Measurements from ENCODE around the gene SLC7A6. TPM values are rescaled to one million over a fixed set of nuclear protein-coding genes. Genes with fewer than 3 reads are reported as not detected.

The SLC7A6 gene
- polyA plus RNA-seq, 1 donor, result 8.3 TPM

- DNase-seq, result no peak
Measured at GRCh38 chr16:68235108-68235886, 29.0 kb upstream of the SLC7A6 start.

- DNase-seq, result no peak
Measured at GRCh38 chr16:68235887-68236136, 28.5 kb upstream of the SLC7A6 start, which contains the start of gene ESRP2. Gene ESRP2 (minus strand): TSS chr16:68236127. CDS start chr16:68236045, 82 bp downstream.

DNA sequence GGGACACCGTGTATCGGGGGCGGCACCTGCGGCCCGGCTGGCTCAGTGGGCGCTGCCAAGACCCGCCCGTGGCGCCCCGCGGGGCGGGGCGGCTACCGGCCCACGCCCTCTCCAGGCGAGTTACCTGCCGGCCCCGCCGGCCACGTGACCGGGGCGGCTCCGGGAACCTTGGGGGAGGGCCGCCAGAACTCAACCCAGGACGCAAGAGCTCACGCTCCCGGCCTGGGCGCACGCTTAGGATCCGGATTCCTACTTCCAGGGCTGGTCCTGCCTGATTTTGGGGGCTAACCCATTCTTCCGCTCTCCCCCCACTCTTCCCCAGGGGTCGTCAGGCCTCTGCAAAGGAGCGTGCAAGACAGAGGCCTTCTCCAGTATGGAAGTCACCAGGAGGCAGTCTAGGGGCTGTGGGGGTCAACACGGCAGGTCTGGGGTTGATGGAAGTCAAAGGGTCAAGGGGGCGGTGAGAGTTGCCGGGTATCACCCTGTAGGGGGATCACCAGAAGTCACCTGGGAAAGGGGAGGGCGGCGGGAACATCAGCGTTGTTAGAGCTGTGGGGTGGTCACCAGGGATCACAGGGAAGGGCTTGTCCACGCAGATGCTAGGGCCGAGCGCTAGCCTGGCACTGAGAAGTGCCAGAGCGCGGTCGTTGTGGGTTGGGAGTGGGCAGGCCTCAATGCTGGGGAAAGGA is 28.0 kb upstream of the SLC7A6 start:
- no peak for DNase-seq

GRCh38 chr16:68236826-68237242 is 27.5 kb upstream of the SLC7A6 start:
- no peak for DNase-seq

DNA sequence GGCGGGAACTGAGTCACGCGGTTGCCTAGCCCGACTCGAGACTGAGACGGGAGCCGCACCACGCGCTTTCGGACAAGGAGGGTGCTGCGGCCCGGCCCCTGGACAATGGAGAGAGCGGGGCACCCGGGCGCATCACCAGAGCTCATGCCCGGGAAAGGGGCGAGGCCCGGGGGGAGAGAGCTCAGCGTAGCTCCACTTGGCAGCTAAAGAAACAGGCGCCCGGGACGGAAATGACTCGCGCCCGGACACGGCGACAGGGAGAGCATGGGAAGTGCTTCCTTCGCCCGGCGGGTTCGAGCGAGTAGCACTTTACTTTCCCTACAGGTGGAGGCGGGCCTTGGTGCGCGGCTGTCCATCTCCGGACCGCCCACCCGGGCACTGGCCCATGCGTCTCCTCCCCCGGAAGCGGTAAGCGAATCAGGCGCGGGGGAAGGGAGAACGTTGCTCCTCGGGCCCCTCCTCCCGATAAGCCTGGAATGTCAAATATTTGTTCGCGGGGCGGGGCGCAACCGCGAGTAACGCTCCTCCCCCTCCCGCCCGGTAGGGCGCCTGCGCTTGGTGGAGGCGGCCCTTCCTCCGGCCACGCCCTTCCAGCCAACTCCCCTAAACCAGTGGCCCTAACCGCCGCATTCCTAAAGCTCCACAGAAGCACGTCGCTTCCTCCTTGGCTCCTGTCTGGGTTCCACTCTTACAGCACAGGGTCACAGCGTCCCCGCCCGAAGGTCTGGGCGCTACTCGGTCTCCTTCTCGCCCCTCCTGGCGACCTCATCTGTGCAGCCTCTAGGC is 26.9 kb upstream of the SLC7A6 start:
- DNase-seq, result peak; percentile 95

GRCh38 chr16:68238029-68238345 is 26.3 kb upstream of the SLC7A6 start:
- DNase-seq, result no peak

DNA sequence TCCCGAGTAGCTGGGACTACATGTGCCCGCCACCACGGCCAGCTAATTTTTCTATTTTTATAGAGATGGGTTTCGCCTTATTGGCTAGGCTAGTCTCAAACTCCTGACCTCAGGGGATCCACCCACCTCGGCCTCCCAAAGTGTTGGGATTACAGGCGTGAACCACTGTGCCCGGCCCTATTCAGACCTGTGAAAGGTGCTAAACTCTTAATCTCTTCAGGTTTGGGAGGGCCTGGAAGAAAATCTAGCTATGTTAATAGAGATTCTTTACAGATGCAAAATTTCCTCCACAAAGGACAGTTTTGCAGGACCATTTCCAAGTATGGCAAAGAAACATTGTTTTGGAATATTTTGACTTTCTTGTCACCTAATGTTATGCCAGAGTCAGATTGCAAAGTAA is 22.2 kb upstream of the SLC7A6 start:
- DNase-seq, result no peak

DNA sequence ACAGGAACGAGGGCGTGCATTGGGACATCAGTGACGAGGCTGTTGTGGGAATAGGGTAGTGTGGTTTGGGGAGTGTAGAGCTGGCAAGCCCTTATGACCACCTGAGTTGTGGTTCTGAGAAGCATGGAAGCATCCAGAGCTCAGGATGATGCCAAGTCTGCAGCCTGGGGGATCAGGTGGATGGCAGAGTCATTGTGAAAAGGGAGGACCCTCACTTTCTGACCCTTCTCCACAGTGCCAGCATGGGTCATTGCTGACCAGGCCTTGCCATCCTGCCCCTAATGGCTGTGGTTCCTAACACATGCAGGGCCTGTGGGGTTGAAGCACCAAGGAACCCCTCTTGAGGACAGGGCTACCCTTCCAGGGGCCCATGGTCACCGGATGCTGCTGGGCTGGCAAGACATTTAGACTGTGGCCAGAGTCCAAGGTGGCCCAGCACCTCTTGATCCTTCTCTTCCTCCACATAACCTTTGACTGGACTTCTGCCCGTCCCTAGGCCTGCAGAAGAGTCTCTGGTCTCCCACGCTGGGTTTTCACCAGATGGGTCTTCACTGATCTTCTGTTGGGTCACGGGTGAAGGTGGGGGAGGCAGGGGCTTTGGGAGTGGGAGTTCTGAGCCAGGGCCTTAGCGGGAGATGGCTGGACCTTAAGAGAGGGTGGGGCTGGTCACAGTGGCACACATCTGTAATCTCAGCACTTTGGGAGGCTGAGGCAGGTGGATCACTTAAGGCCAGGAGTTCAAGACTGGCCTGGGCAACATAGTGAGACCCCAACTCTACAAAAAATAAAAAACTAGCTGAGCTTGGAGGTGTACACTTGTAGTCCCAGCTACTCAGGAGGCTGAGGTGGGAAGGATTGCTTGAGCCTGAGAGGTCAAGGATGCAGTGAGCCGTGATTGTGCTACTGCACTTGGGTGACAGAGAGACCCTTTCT is 21.1 kb upstream of the SLC7A6 start:
- DNase-seq, result no peak

GRCh38 chr16:68244481-68244902 is 19.8 kb upstream of the SLC7A6 start:
- DNase-seq, result no peak

- peak; percentile 97 for DNase-seq
Measured at GRCh38 chr16:68244903-68245853, 19.1 kb upstream of the SLC7A6 start, which contains the start of gene PLA2G15. Gene PLA2G15 (plus strand): TSS chr16:68245373. CDS start chr16:68245427, 54 bp downstream.

DNA sequence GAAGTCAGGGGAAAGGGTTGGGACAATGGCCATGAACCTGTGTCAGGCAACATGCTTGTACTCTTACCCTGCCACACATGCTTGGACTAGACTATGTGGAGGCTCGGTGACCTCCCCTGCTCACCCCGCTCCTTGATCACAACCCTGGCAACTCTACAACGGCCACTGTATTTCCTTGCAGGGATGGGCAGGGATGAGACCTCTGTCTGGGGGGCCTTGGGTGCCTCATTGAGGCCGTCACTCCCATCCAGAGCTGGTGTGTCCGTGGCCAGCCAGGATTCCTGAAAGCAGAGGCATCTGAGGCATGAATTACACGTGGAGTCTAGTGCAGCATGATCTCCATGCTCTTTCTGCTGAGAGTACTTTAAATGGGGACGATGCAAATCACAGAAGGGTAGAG is 18.2 kb upstream of the SLC7A6 start:
- DNase-seq, result no peak

GRCh38 chr16:68246666-68247065 is 17.7 kb upstream of the SLC7A6 start:
- DNase-seq, result no peak

DNA sequence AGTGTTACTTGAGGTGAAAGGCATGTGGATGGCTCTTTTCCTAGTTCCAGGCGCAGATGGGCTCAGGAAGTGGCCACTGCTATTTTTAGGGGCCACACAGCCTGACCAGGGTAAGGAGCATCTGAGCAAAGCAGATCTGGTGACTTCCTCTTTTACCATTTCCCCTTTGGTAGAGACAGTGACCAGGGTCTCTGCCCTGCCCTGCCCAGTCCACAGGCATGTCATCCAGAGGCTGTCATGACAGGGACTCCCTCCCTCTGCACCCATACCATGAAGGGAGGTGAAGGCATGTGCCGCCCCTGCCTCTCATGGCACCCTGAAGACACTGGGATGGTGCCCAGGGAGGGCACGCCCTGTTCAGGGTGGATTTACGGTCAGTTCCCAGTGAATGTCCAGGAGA is 16.9 kb upstream of the SLC7A6 start:
- DNase-seq, result no peak

DNA sequence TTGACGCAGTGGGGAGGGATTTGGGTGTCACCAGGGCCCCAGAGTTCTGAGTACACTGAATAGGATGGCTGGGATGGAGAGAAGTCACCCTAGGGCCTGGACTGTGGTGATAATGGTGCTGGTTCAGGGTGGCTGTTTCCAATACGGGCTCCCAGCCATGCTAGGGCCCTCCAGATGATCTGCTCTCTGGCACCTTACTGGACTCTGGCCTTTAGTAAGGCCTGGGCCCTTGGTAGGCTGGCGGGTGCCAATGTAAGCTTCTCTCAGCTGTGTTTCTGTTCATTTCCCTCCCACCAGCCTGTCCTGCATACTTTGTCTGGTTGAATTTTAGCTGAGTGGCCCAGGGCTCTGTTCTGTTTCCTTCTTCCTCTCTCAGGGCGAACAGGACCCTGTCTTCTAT is 16.4 kb upstream of the SLC7A6 start:
- no peak for DNase-seq

DNA sequence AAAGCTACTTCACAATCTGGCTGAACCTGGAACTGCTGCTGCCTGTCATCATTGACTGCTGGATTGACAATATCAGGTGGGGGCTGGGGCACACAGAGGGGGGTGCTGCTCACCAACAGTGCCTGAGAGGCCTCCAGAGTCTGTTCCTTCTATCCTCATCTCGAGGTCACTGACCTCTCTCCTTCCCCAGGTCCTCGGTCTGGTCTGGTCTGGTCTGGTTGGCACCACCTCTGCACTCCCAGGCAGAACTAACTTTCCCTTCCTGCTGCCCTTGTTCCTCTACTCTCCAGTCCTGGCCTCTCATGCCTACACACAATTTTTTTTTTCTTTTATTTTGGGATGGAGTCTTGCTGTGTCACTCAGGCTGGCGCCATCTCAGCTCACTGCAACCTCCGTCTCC is 15.0 kb upstream of the SLC7A6 start:
- DNase-seq, result no peak

DNA sequence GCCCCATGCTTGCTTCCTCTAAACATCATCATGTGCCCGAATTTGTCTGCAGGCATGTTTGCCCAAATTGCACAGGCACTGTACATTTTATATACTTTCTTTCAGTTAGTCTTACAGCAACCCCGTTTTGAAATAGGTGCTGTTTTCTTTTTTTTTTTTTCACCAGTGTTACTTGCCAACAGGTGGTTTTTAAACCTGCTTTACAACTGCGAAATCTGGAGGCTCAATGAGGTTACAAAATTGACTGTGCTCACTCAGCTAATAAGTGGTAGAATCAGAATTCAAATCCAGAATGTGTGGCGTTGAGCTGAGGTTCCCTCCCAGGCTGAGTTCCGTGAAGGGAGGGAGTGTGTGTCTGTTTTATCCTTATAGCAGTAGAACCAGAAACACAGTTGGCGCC is 13.4 kb upstream of the SLC7A6 start:
- no peak for DNase-seq

DNA sequence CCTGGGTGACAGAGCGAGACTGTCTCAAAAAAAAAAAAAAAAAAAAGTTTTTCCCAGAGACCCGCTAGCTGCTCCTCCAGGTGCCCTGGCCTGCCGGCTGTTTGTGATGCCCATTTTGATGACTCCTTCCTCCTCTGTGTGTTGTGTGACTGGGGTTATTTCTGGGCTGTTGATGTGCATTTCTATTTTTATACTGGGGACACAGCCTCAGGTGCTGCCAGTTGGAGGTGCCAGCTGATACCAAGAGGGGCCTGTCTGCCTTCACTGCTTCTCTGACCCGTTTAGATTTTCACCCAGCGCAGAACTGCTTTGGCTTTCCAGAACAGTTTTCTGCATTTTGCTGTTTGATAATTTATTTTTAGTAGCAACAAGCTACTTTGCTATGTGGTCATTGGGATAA is 12.5 kb upstream of the SLC7A6 start:
- no peak for DNase-seq

GRCh38 chr16:68252383-68252782 is 11.9 kb upstream of the SLC7A6 start:
- DNase-seq, result no peak

- no peak for DNase-seq
Measured at GRCh38 chr16:68253721-68254120, 10.6 kb upstream of the SLC7A6 start.

GRCh38 chr16:68255712-68256111 is 8.6 kb upstream of the SLC7A6 start:
- DNase-seq, result no peak

DNA sequence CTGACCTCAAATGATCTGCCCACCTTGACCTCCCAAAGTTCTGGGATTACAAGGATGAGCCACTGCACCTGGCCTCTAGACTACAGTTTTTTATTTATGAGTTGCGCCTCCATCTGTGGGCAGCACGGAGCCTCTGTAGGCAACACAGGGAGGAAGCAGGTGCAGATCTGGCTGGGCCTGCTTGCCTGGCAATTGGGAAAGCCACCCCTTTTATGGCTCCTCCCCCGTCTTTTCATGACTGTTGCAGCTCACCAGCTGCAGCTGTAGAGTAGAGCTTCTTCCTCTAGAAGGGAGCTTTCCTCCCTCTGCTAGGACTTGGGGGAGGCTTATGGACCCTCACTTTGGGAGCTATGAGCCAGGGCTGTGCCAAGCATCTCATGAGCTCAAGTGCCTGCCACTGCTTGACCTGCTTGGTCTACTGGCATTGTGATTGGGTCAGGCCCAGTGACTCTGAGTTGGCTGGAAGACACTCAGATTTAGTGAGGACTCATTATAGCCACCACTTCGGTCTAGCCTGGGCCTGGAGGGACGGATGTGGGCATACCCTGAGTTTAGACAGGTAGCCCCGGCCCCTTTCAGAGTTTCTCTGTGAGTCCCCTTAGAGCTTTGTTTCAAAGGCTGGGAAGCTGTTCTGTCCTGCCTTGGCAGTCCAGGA is 6.9 kb upstream of the SLC7A6 start:
- no peak for DNase-seq
